A172 (cell line): ENCODE data around the gene MYMK. TPM values are rescaled to one million over a fixed set of nuclear protein-coding genes. Genes with fewer than 3 reads are reported as not detected.
A peak's percentile ranks its signal among the peaks of the same experiment; 100 is the strongest.

ENCODE experiments used
- DNase-seq: peaks from one replicate; pipeline ENCODE4 v3.0.0-alpha.2; 2015; ENCODE audit warnings: low spot score
- total RNA-seq: library from RNA; depleted of rRNA; stranded (reverse); fragments of >200 nt; shearing (Covaris generic); gene quantifications from 2 replicates; pipeline ENCODE4 v1.2.3, GENCODE V29; 2014

MYMK gene
- total RNA-seq, 1 experiment from 2014 or later = not detected

- DNase-seq = peak; percentile 90
These were observed 33.7 kb upstream of the MYMK start for GRCh38 chr9:133558191-133559126.

GRCh38 chr9:133557581-133557980 lies 32.8 kb upstream of the MYMK start:
- DNase-seq = no peak

- no peak for DNase-seq
These were observed 31.6 kb upstream of the MYMK start for GRCh38 chr9:133556354-133556753.

- DNase-seq = no peak
These were observed 30.0 kb upstream of the MYMK start for GRCh38 chr9:133554729-133555128.

GRCh38 chr9:133553973-133554713 lies 29.4 kb upstream of the MYMK start:
- DNase-seq = no peak

GRCh38 chr9:133553123-133553522 lies 28.4 kb upstream of the MYMK start:
- no peak for DNase-seq

- no peak for DNase-seq
These were observed 27.5 kb upstream of the MYMK start for GRCh38 chr9:133552236-133552635.

GRCh38 chr9:133551446-133551845 lies 26.7 kb upstream of the MYMK start:
- DNase-seq = no peak

- DNase-seq = no peak
These were observed 22.4 kb upstream of the MYMK start for GRCh38 chr9:133547116-133547515.

- DNase-seq = no peak
These were observed 21.5 kb upstream of the MYMK start for GRCh38 chr9:133546287-133546680.

GRCh38 chr9:133545494-133546286 lies 20.9 kb upstream of the MYMK start:
- DNase-seq = no peak

- DNase-seq = no peak
These were observed 19.2 kb upstream of the MYMK start for GRCh38 chr9:133543772-133544467.

- no peak for DNase-seq
These were observed 17.2 kb upstream of the MYMK start for GRCh38 chr9:133542002-133542401.

- DNase-seq = no peak
These were observed 15.9 kb upstream of the MYMK start for GRCh38 chr9:133540698-133541025.

GRCh38 chr9:133539991-133540697 lies 15.4 kb upstream of the MYMK start:
- no peak for DNase-seq

- DNase-seq = no peak
These were observed 14.4 kb upstream of the MYMK start for GRCh38 chr9:133538851-133539833.

GRCh38 chr9:133538176-133538575 lies 13.4 kb upstream of the MYMK start:
- DNase-seq = no peak

GRCh38 chr9:133537257-133537656 lies 12.5 kb upstream of the MYMK start:
- DNase-seq = no peak

GRCh38 chr9:133536536-133536935 lies 11.8 kb upstream of the MYMK start:
- DNase-seq = no peak

GRCh38 chr9:133536080-133536479 lies 11.3 kb upstream of the MYMK start:
- DNase-seq = no peak
